NCI-H2196 treated with DMSO at 0.1 percent for 48 hours (cell line): ENCODE data around the gene SCIN.
"Not testable (repeated sequence)": the region's sequence is repeated elsewhere in the genome, so short reads cannot be mapped to it uniquely, and the experiment has no call there.

Experiments used
- DNase-seq: peaks from one replicate; lab custom pipeline; 2025; ENCODE audit not compliant: unreplicated experiment; lab: John Stamatoyannopoulos, UW

Gene SCIN

DNA sequence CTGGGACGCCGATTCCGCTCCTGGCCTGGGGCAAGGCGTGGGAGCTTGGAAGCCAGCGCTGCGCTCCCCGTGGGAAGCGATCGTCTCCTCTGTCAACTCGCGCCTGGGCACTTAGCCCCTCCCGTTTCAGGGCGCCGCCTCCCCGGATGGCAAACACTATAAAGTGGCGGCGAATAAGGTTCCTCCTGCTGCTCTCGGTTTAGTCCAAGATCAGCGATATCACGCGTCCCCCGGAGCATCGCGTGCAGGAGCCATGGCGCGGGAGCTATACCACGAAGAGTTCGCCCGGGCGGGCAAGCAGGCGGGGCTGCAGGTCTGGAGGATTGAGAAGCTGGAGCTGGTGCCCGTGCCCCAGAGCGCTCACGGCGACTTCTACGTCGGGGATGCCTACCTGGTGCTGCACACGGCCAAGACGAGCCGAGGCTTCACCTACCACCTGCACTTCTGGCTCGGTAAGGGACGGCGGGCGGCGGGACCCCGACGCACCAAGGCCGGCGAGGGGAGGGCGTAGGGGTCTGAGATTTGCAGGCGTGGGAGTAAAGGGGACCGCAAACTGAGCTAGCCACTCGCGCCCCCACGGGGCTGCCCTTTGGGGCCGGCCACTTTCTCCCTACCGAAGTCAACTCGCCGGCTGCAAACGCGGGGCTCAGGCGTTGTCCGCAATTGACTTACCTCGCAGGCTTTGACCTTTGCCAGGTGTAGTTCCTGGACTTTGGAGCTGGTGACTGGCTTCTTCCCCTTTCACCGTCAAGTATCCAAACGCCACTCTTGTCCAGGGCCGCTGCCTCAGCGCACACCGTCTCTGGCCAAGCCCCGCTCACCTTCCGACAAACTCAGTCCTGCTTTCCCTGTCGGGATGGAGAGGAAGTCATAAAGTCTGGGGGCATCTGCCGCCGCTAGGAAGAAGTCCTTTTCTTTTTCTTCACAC, at the start of gene SCIN:
SCIN (plus strand) TSS at position 187 of the 928 bp plus-strand sequence; CDS start at position 254, 67 bp downstream.
- DNase-seq, result peak; percentile 28

DNA sequence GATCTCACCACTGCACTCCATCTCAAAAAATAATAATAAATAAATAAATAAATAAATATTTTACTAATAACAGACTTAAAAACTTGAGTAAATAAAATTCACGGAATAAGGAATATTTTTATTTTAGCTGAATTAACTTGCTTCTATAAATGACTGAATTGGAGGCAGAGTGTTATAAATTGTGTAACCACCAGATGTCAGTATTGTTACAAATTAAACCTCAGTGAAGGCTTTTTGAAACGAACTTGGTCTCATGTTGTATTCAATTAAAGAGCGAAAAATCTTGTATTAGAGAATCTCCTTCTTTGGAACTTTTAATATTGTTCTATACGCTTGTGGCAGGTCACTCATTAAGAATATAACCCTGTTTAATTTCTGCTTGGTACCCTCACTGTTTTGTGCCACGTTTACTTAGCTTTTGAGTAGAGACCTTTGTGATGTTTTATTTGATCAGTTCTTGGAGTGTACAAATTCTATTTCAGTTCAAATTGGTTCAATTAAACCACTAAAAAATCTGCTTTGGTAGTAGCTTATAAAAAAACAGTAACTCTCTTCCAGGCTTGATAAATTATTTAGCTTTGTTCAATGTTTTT, 45.6 kb upstream of the SCIN start:
- peak; percentile 3 for DNase-seq

DNA sequence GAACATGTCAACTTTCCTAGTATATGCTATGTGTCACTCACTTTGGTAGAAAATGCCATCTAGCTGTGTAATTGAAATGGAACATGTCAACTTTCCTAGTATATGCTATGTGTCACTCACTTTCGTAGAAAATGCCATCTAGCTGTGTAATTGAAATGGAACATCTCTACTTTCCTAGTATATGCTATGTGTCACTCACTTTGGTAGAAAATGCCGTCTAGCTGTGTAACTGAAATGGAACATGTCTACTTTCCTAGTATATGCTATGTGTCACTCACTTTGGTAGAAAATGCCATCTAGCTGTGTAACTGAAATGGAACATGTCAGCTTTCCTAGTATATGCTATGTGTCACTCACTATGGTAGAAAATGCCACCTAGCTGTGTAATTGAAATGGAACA, 43.8 kb upstream of the SCIN start:
- not testable (repeated sequence) for DNase-seq

DNA sequence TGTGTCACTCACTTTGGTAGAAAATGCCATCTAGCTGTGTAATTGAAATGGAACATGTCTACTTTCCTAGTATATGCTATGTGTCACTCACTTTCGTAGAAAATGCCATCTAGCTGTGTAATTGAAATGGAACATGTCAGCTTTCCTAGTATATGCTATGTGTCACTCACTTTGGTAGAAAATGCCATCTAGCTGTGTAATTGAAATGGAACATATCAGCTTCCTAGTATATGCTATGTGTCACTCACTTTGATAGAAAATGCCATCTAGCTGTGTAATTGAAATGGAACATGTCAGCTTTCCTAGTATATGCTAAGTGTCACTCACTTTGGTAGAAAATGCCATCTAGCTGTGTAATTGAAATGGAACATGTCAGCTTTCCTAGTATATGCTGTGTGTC, 42.9 kb upstream of the SCIN start:
- DNase-seq, result not testable (repeated sequence)

DNA sequence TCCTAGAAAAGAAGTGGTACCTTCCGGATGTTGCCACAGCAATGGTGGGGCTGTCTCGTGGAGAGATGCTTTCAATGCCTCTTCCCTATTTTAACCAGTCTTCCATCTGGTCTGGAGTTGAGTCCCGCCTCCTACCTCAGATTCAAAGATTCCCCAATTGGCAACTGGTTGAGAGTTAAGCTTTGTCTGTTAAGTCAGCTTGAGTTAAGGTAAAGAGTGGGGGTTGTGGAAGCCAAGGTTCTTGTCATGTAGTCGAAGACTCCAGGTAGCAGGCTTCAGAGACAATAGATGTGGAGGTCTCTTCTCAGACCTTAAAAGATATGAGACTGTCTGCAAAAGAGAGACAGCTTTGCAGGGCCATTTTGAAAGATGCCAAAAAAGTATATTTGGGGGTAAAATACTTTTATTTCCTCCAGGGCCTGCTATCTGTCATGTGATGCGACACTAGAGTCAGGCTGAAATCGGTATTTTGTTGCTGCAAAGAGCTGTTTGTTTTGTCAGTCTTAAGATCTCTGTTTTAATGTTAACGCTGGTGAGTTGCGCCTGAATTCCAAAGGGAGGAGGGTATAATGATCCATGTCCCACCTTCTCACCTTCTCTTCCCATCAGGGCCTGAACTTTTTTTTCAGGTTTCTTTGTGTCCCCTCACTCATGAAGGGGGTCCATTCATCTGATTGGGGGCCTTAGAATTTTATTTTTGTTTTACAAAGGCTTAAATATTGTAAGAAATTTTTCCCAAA, 40.4 kb upstream of the SCIN start:
- DNase-seq, result no peak

DNA sequence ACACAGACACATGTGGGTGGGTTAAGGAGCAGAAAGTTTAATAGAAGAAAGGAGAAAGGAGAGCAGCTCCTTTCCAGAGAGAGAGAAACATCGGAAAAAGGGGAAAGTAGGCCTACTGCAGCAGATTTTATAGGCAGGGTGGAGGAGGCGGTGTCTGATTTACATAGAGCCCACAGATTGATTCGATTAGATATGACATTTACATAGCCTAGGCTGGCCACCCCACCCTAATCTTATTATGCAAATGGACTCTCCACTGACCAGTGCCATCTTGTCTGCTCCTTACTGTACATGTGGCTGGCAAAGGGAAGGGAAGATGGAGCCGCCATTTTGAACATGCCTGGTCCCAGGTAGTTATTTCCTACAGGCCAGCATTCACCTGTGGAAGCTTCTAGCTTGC, 38.7 kb upstream of the SCIN start:
- DNase-seq, result no peak

DNA sequence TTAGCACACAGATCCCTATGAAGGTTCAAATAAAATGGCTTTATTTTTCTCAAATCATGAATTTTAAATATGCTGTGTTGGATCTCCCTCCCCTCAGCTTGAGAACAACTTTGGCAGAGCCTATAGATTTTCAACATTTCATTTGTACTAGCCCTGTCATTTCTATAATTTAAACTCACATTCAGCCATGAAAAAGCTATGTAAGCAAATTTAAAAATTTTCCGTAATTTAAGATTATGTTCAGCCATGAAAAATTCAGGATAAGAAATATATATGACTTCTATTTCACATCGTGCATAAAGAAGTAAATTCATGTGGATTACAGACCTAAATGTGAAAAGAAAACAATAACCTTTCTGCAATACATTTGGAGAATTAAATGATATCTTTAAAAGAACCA, 36.5 kb upstream of the SCIN start:
- DNase-seq, result no peak

DNA sequence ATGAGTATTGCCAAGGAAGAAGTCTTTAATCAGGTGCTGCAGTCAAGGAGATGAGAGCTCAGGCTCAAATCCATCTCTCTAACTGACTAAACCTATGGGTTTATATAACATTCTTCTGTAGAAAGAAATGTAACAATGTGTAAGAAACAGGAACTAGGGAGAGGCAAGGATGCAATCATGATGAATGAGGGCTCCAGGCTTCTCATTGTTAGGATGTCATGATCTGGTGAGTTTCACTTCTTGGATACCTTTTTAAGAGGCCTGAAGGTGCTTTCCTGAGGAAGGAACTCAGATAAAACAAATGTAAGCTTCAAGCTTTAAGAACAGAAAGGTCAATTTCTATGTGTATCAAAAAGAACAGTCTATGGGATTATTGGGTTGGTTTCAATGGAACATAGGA, 30.8 kb upstream of the SCIN start:
- no peak for DNase-seq

DNA sequence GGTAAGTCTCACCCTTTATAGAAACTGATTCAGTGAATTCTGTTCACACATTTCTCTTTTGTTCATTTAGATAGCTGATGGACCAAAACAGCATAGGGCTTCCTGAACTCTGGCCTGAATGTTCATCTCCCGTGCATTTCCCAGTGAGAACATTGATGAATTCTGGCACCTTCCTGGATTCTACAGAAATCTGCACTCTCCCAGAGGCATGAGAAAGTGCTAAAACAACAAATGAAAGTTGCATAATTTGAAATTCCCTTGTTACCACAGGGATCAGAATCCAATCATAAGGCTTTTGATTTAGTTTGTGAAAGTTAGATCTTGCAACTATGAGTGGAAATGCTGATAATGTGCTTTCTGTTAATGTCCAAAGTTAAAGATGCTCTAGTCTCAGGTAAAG, 29.7 kb upstream of the SCIN start:
- DNase-seq, result no peak

DNA sequence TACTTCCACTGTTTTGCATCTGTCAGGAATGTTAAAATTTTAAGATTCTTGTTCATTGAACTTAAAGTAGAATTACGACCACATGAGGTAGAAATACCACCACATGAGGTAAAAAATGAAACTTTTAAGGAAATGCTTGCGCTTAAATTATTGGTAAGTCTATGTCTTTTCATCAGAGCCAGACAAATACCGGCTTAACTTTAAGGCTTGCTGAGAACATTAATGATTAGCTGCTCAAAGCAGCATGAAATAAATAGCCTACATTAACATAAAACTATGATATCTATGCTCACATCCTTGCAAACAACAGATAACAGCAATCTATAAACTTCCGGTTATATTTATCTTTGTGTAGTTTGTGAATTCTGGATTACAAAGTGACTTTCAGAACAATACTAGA, 26.9 kb upstream of the SCIN start:
- DNase-seq, result no peak

DNA sequence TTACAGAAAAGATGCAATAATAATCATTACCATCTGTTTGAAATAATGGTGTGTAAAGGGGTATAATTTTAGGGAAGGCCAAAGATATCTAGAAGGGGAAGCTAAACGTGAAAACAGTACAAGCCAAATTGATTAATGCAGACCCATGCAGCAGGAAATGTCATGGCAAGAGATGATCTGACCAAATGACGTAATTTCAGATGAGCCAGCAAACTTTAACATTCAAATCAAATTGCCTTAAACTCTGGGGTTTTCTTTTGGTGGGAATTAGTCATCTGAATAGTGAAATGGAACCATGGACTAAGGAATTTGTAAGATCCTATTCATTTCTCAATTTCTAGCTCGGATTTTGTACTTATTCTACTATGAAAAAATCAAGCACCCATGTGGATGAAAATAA, 21.4 kb upstream of the SCIN start:
- DNase-seq, result no peak

DNA sequence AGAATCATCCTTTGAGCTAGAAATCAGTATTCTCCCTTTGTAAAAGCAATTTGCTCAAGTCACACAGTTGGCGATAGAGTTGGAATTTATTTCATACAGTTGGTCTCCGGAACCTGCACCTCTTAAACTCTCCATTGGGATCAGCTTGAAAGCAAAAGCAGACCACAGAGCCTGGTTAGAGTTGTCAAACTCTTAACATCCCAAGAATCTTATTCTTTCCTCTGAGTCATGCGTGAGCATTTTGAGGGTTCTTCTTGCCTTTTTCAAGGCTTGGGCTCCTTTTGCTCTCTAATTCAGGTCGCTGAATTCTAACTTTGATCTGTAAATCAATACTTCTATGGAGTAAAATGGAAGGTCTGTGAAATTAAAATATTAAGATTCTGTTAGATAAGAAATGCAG, 19.6 kb upstream of the SCIN start:
- DNase-seq, result no peak

DNA sequence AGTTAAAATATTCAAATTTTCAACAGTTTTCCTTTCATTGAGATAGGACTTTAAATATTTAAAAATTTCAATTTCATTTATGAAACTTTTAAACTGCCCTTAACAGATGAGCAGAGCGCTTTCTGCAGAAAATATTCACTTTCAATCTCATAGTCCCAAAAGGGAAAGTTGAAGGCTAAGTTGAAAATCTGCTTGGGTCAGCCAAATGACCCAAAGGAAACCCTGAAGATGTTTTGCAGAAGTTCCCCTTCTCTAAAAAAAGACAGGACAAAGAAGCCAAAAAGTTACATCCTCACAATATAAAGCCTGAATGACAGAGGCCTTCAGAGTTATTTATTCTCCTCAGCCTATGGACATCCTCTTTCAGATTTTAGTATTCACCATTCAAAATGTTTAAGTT, 17.6 kb upstream of the SCIN start:
- no peak for DNase-seq

DNA sequence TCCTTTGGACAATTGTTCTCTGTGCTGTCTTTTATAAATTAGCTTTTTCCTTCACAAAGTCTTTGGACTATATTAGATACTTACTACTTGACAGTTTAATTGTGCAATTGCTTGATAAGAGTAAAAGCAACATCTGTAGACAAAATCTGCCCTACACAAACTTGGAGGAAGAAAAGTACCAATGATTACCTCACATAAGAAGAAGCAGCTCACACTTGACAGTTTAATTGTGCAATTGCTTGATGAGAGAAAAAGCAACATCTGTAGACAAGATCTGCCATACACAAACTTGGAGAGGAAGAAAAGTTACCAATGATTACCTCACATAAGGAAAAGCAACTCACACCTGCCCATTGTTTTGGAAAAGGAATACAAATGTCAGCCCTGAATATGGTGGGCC, 17.1 kb upstream of the SCIN start:
- DNase-seq, result no peak

DNA sequence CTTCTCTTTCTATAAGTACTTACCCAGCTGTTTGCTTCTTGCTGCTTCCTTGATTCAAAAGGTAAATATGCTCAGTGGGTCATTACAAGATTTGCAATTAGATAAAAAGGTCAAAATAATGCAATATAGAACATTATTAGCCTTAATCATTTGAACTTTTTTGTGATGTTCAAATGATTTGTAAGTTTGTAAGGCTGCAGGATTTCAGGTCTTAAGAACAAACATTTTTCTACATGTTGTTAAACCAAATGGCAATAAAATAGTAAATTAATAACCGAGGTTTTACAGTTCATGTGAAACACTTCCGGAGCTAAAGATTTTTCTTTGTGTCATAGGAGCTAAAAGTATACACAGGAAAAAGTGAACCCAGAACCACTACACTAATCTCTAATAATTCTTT, 16.2 kb upstream of the SCIN start:
- no peak for DNase-seq

DNA sequence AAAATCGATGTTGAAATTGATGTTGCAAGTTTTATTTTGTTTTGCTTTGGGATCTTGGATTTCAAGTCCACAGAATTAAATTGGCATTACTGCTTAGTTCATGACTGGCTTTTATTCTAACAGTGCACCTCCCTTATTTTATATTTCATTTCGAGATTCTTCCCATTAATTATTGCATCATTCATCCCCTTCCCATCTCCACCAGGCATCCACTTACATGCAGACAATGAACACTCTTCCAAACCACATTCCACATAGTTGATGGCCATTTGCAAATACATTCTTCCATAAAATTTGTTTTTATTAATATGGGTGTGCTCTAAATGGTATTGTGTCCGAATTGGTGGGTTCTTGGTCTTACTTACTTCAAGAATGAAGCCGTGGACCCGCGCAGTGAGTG, 15.6 kb upstream of the SCIN start:
- no peak for DNase-seq

DNA sequence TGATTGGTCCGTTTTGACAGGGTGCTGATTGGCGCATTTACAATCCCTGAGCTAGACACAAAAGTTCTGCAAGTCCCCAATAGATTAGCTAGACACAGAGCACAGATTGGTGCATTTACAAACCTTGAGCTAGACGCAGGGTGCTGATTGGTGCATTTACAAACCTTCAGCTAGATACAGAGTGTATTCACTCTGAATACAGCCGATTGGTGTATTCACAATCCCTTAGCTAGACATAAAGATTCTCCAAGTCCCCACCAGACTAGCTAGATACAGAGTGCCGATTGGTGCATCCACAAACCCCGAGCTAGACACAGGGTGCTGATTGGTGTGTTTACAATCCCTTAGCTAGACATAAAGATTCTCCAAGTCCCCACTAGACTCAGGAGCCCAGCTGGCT, 14.8 kb upstream of the SCIN start:
- DNase-seq, result not testable (repeated sequence)

DNA sequence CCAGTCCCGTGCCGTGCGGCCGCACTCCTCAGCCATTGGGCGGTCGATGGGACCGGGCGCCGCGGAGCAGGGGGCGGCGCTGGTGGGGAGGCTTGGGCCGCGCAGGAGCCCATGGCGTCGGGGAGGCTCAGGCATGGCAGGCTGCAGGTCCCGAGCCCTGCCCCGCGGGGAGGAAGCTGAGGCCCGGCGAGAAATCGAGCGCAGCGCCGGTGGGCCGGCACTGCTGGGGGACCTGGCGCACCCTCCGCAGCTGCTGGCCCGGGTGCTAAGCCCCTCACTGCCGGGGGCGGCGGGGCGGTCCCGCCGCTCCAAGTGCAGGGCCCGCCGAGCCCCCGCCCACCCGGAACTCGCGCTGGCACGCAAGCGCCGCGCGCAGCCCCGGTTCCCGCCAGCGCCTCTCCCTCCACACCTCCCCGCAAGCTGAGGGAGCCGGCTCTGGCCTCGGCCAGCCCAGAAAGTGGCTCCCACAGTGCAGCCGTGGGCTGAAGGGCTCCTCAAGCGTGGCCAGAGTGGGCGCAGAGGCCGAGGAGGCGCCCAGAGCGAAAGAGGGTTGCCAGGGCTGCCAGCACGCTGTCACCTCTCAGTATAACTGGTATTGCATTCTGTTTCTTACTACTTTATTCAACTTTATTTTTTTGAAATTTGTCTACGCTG, 14.3 kb upstream of the SCIN start:
- not testable (repeated sequence) for DNase-seq

DNA sequence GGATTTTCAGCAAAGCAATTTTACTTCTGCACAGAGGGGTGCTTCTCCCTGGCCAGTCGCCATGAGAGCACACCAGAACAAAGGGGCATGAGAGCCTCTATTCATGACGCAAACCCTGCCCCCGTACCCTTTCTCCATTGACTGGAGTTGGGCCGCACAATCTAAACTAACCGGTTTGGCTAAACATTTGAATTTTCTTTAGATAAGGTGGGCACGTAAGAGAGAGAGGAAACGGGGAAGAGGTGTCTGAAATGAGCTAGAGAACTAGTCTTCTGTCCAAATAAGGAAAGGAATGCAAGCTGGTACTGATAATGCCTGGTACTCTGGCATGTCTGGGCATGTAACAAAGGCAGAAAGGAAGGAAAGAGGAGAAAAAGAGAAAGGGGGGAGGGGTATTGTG, 13.2 kb upstream of the SCIN start:
- no peak for DNase-seq

DNA sequence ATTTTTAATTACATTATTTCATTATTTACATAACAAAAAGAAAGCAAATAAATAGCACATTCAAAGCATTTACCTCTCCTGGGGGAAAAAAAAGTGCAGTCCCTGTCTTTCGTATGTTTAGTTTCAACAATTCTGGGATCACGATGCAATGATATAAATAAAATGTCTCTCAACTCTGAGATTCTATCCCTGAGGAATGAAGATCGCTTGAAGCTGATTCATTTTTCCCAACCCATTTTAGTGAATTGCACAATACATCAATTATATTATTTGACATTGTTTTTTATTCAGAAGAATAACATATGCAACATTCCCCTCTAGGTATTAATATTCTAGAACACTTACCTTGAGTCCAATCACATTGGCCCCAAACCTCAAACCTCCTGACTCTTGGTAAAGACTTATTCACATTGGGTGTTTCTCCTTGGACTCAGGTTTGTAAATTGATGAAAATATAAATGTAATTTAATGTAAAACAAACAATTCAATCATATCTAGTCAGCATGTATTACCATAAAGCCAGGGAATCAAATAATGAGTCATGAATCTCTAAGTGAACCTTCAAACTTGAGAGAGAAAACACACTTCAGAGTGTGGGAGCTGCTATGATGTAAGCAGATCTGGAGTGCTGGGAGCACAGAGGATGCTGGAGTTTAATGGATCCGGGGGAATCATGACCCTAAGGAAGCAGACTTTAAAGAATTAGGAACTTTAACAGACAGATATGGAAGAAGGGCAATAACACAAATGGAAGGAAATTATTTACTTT, 5.3 kb upstream of the SCIN start:
- DNase-seq, result no peak

DNA sequence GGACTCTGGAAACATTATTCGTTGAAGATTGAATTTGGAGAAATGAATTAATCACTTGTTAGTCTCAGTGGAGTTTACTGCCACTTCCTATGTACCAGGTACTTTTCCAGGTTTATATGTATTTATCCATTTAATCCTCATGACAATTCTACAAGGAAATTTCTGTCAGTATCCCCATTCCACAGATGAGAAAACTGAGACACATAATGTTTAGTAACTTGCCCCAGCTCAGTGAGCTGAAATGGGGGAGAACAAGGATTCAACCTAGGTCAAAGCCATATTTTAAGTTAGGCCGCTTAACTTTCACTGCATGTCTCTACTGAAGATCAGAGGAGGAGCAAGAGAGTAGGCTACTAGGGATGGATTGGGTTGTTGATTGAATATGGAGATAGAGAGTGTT, 4.6 kb upstream of the SCIN start:
- DNase-seq, result no peak
